Measurements from ENCODE around the gene COQ8A.

DNA sequence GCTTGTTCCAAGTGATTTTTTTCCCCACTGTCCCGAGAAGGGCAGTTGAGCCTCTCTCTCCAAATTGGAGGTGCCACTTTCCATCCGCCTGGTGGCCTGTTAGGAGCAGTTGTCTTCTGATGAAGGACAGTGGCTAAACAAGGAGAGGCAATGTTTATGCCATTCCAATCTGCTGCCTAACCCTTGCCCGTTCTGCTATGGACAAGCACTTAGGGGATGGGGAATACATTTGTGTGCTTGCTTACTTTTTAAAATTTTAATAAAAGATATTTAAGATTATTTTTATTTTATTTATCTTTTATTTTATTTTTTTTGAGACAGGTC lies 12.0 kb downstream of the COQ8A start:
- TF ChIP-seq POLR2A (IDR thresholded peaks at IDR 0.05; ENCODE audit: low read depth, low read length) (no peak), POLR2AphosphoS5 (IDR thresholded peaks at IDR 0.05; ENCODE audit: low read depth, low read length) (no peak), TAF1 (IDR thresholded peaks at IDR 0.05; ENCODE audit: borderline replicate concordance, low read depth, low read length) (no peak)
